Common myeloid progenitor, CD34-positive (primary cell): ENCODE measurements around the gene RFESD.
"Not testable (repeated sequence)": the region's sequence is repeated elsewhere in the genome, so short reads cannot be mapped to it uniquely, and the experiment has no call there.

Experiments used
- CTCF ChIA-PET: fragments of 350-600 bp; sonication (Branson Sonifier 250); formaldehyde crosslinking; loops from one replicate; lab custom pipeline; 2021; ENCODE audit warnings: antibody characterized with exemption; lab: Charles Lee
- POLR2A ChIA-PET: fragments of 350-600 bp; sonication (Branson Sonifier 250); formaldehyde crosslinking; loops from one replicate; lab custom pipeline; 2021; ENCODE audit warnings: antibody characterized with exemption; lab: Charles Lee
- DNase-seq, 3 donors: peaks; one replicate each; pipeline versions ENCODE4 v3.0.0 to v3.0.0-alpha.2; 2013
- H3K27ac ChIP-seq, 2 experiments: 1 replicate in 1 of 2; 2 replicates in 1 of 2; pipeline ENCODE4 v1.7.0; 2013; ENCODE audit warnings: inconsistent platforms in 2 of 2, low read length in 2 of 2, mild to moderate bottlenecking in 2 of 2, low read depth in 1 of 2, moderate library complexity in 1 of 2; ENCODE audit not compliant: severe bottlenecking in 2 of 2, insufficient read depth in 1 of 2, poor library complexity in 1 of 2
- H3K27me3 ChIP-seq, 5 experiments: replicated peaks in 2 of 5; 1 replicate in 3 of 5; 2 replicates in 2 of 5; pipeline versions ENCODE4 v1.6.1 to v1.7.0; 2013; ENCODE audit warnings: low read length in 4 of 5, mild to moderate bottlenecking in 2 of 5, moderate library complexity in 2 of 5, inconsistent platforms in 1 of 5; ENCODE audit not compliant: insufficient read depth in 5 of 5, control insufficient read depth in 4 of 5
- H3K36me3 ChIP-seq, 4 experiments: 1 replicate in 2 of 4; 2 replicates in 2 of 4; pipeline versions ENCODE4 v1.6.1 to v1.7.0; 2013; ENCODE audit warnings: low read length in 3 of 4, control low read depth in 1 of 4, mild to moderate bottlenecking in 1 of 4; ENCODE audit not compliant: control insufficient read depth in 4 of 4, insufficient read depth in 4 of 4
- H3K4me1 ChIP-seq, 4 experiments: 1 replicate in 3 of 4; 2 replicates in 1 of 4; pipeline versions ENCODE4 v1.6.1 to v1.7.1; 2013; ENCODE audit warnings: low read length in 3 of 4, mild to moderate bottlenecking in 3 of 4, control low read depth in 1 of 4, inconsistent platforms in 1 of 4, moderate library complexity in 1 of 4; ENCODE audit not compliant: control insufficient read depth in 4 of 4, insufficient read depth in 4 of 4; ENCODE audit errors: control extremely low read depth in 1 of 4
- H3K4me3 ChIP-seq, 7 experiments: 1 replicate in 4 of 7; 2 replicates in 3 of 7; pipeline versions ENCODE4 v1.5.1 to v1.7.0; 2013; ENCODE audit warnings: mild to moderate bottlenecking in 7 of 7, low read length in 6 of 7, moderate library complexity in 6 of 7, inconsistent platforms in 2 of 7, low read depth in 2 of 7, control low read depth in 1 of 7; ENCODE audit not compliant: insufficient read depth in 4 of 7, control insufficient read depth in 1 of 7; ENCODE audit errors: extremely low read depth in 1 of 7
- H3K9me3 ChIP-seq, 5 experiments: 1 replicate in 4 of 5; 2 replicates in 1 of 5; pipeline versions ENCODE4 v1.6.1 to v1.7.1; 2013; ENCODE audit warnings: low read length in 4 of 5, mild to moderate bottlenecking in 2 of 5, inconsistent platforms in 1 of 5, low read depth in 1 of 5, moderate library complexity in 1 of 5; ENCODE audit not compliant: control insufficient read depth in 4 of 5, insufficient read depth in 2 of 5; ENCODE audit errors: control extremely low read depth in 1 of 5
- WGBS: methylation state at CpG from one replicate; pipeline ENCODE4 v1.1.5; 2013; ENCODE audit not compliant: insufficient coverage; 5-methylcytosine and 5-hydroxymethylcytosine counted together

The RFESD gene

DNA sequence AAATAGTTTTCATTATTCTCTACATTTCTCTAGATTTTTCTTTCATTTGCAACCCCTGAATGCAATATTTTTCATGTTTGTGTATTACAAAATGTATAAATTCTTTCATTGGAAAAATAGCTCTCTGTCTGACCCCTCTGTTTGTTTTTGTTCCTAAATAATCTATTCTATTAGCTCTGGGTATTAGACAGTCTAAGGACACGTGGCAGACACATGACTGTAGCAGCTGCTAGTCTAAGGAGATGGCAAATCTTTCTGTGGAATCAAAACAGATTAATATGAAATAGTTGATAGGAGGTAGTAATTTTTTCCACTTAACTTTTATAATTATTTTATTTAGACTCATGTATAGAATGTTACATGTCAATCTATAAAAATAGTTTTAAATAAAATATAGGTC lies 57.6 kb downstream of the RFESD start:
- ChIA-PET CTCF (no interaction called here), POLR2A (no interaction called here)
- no peaks in the 10 kb centered on the region for H3K4me1 ChIP-seq
- no peaks in the 10 kb centered on the region for H3K27me3 ChIP-seq
- H3K27ac ChIP-seq: no peak overlapping the region
- H3K9me3 ChIP-seq: no peaks in the 10 kb centered on the region
- no CpG with 5 or more reads among the region's 1 CpG for WGBS
- DNase-seq: no peak
- H3K36me3 ChIP-seq: no peaks in the 10 kb centered on the region
- no peak overlapping the region for H3K4me3 ChIP-seq

- H3K4me1 ChIP-seq, H3K9me3 ChIP-seq, H3K27ac ChIP-seq, POLR2A ChIA-PET, H3K4me3 ChIP-seq, DNase-seq, CTCF ChIA-PET, H3K27me3 ChIP-seq, H3K36me3 ChIP-seq: not testable (repeated sequence)
- WGBS: 60% methylated on average over 1 of the region's 5 CpGs
Observed at GRCh38 chr5:95706196-95706595, 59.6 kb downstream of the RFESD start.

DNA sequence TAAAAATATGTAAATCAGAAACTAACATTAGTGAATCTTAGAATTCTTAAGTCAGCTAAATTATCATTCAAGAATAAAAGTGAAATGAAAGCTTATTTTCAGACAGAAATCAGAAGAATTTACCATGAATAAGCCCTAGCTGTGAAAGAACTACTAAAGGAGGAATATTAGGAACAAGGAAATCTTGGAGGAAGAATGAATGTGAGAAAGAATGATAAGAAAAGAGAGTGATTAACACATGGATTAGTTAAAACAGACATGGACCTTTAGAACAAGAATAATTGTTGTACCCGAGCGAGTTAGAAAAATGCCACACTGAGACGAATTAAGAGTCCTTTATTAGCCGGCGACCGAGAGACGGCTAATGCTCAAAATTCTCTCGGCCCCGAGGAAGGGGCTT lies 60.5 kb downstream of the RFESD start:
- Histone ChIP-seq H3K27ac (no peak overlapping the region), H3K36me3 (no peaks in the 10 kb centered on the region), H3K27me3 (no peaks in the 10 kb centered on the region), H3K4me3 (no peak overlapping the region), H3K9me3 (no peaks in the 10 kb centered on the region), H3K4me1 (no peaks in the 10 kb centered on the region)
- no peak for DNase-seq
- WGBS: 94% methylated on average over 9 of the region's 9 CpGs
- ChIA-PET CTCF (interaction anchor here (1.1 kb wide), 1 partner anchor 9 kb away, joined by 3 read pairs; no protein-coding TSS in a partner anchor), POLR2A (no interaction called here)
